GM21576 (cell line): ENCODE results near the gene FNDC11.
"Not testable (repeated sequence)": the region's sequence is repeated elsewhere in the genome, so short reads cannot be mapped to it uniquely, and the experiment has no call there.

ENCODE experiments used
- ATAC-seq: cut with Tn5 transposase; IDR thresholded peaks from one replicate; pipeline ENCODE4 v1.9.1; 2021; ENCODE audit warnings: mild to moderate bottlenecking, moderate library complexity; ENCODE audit not compliant: unreplicated experiment

FNDC11 gene

DNA sequence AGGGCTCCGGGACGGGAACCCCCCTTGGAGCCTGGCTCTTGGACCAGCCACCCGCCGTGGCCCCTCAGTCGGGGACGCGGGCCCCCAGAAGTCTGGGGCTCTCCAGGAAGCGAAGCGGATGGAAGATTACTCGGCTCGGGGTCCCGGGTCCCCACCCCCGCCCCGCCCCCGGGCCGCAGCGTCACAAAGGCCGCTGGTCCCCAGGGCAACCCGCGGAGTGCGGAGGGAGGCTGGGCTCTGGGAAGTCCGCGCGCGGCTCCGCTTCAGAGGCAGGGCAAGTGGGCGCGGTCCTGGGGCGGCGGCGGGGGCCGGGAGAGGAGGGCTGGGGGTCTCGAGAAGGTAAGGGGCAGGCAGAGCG, at the start of gene FNDC11:
Gene FNDC11, plus strand, starts transcription at position 227 of the 358 bp plus-strand sequence. CDS start 1,505 bp downstream, outside the sequence.
- ATAC-seq = peak; percentile 28

GRCh38 chr20:63504642-63505041, 49.3 kb upstream of the FNDC11 start:
- ATAC-seq = no peak

DNA sequence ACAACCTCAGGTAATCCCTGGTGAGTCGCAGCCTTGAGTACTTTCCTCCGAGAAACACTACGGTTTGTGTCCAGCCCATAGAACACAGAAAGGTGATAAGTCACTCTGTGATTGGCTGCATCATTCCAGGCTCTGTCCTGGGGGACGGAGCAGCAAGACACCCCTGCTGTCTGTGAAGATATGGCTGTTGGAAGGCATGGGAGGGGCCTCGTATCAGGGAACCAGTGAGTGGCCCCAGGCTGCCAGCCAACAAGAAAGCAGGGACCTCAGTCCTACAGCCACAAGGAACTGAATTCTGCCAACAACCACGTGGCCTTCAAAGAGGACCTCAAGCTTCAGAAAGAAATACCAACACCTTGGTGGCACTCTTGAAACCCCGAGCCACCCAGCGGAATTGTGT, 48.7 kb upstream of the FNDC11 start:
- no peak for ATAC-seq

GRCh38 chr20:63505723-63506122, 48.2 kb upstream of the FNDC11 start:
- no peak for ATAC-seq

- no peak for ATAC-seq
Observed at GRCh38 chr20:63507083-63507743, 46.7 kb upstream of the FNDC11 start.

GRCh38 chr20:63508072-63508768, 45.7 kb upstream of the FNDC11 start:
- no peak for ATAC-seq

- no peak for ATAC-seq
Observed at GRCh38 chr20:63509088-63509564, 44.8 kb upstream of the FNDC11 start.

DNA sequence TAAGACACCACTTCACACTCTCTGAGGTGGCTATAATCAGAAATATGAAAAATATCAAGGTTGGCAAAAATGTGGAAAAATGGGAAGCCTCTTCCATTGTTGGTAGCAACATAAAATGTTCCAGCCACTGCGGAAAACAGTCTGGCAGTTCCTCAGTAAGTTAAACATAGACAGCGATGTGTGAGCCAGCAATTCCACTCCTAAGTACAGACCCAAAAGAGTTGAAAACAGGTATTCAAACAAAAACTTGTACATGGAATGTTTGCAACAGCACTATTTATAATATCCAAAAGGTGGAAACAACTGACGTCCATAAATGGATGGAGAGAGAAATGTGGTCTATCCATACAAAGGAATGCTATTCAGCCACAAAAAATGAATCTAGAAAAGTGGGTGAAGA, 40.8 kb upstream of the FNDC11 start:
- no peak for ATAC-seq

DNA sequence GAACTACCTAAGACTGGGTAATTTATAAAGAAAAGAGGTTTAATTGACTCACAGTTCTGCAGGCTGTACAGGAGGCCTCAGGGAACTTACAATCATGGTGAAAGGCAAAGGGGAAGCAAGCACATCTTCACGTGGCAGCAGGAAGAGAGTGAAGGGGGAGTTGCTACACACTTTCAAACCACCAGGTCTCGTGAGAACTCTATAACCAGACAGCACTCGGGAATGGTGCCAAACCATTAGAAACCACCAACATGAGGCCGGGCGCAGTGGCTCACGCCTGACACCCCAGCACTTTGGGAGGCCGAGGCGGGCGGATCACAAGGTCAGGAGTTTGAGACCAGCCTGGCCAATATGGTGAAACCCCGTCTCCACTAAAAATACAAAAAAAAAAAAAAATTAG, 39.4 kb upstream of the FNDC11 start:
- ATAC-seq = not testable (repeated sequence)

GRCh38 chr20:63517376-63518309, 36.3 kb upstream of the FNDC11 start:
- ATAC-seq = no peak

- no peak for ATAC-seq
Observed at GRCh38 chr20:63518351-63518861, 35.6 kb upstream of the FNDC11 start.

DNA sequence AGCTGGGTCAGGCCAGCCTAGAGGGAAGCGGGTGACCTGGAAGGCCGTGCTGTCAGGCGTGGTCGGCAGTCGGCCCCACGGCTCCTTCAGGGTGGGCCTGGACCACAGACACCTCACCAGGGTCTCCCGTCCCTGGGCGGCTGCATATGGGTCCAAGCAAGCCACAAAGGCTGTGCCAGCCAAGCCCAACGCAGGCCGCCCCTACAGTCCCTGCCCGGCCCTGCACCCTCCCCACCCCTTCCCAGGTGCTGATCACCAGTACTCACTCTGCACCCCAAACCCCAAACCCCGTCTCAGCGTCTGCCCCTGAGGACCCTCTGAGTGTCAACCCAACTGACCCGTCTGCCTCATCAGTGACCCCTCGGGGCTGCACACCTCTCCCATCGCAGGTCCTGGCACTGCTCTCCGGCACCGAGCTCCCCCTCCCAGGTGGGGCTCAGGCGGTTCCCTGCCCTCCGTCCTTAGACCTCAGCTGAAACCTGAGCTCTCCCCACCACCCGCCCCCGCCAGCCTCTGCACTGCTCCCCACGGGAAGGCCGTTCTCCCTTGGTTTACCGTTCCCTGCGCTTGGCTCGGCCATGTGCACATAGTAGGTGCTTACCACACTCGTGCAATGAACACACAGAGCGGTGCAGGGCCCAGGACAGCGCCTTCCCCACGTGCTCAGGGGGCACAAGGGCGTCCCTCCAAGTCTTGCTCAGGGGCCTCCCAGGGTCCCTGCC, 34.9 kb upstream of the FNDC11 start:
- ATAC-seq = no peak

DNA sequence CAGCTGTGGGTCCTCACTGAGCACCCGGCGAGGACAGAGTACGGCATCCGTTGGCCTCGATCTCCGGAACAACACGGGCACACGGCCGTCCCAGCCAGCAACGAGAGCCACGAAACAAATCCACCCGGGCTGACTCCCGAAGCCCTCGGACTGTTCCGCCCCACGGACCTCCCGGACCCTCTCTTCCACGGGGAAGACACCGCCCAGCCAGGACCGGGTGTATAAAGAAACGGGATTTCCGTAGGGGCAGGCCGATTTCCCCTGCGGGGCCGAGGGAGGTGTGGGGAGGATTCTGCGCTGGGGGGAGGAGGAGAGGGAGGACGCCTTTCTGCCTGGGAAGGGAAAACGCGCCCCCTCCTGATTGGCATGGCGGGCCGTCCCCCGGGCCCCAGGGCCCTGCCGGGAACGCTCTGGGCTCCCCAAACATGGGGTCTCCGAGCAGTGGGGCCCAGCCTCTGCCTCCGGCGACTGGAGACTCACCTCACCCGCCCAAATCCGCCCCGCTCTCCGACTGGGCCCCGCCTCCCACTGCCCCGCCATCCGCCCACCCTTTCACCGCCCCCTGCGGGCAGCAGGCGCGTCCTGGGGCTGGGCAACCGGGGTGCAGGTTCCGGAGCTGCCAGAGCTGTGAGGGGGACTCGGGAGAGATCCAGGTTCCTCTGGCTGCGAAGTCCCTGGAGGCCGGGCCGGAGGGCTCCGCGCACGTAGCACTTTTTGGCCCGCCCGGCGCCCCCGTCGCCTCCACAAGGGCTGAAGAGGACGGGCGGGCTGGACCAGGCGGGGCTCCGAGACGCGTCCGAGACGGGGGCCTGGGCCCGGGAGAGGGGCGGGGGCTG, 34.1 kb upstream of the FNDC11 start:
- peak; percentile 40 for ATAC-seq

- ATAC-seq = peak; percentile 61
Observed at GRCh38 chr20:63520504-63520933, 33.4 kb upstream of the FNDC11 start, which contains the start of gene PPDPF. Gene PPDPF, plus strand, starts transcription at chr20:63520765. Its CDS starts 544 bp downstream, at chr20:63521309.

DNA sequence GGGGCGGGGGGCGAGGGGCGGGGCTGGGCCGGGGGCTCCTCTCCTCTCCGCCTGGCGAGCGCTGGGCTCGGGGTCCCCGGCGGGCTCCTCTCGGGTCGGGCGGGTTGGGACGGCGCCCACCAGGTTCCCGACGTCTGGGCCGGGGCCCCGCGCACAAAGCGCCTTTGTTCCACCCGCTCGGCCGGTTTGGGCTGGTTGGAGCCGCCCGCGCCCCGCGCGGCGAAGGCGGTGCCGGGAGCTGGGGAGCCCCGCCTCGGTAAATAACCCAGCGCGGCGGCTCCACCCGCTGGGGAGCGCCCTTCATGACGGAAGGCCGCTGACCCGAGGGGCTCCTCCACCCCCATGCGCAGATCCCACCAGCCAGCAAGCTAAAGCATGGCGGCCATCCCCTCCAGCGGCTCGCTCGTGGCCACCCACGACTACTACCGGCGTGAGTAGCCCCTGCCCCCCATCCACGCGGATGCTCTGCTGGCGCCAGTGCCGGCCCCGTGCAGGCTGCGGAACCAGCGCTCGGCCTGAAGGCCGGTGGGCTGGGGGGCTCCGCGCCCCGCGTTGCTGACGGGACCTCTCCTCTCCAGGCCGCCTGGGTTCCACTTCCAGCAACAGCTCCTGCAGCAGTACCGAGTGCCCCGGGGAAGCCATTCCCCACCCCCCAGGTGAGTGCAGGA, 32.9 kb upstream of the FNDC11 start:
- ATAC-seq = peak; percentile 40

- no peak for ATAC-seq
Observed at GRCh38 chr20:63521602-63522001, 32.4 kb upstream of the FNDC11 start.

GRCh38 chr20:63522091-63522868, 31.7 kb upstream of the FNDC11 start:
- no peak for ATAC-seq

GRCh38 chr20:63522981-63523611, 30.9 kb upstream of the FNDC11 start:
- no peak for ATAC-seq
